K562 (cell line): ENCODE results near the gene ZNF439. TPM values are rescaled to one million over a fixed set of nuclear protein-coding genes. Genes with fewer than 3 reads are reported as not detected.
A peak's percentile ranks its signal among the peaks of the same experiment; 100 is the strongest.

Experiments
- ATAC-seq: fragments of 200-7000 bp; cut with Tn5 transposase; 3 replicates; pipeline ENCODE4 v1.9.1; 2020; ENCODE audit warnings: moderate library complexity
- BruUV-seq: library from RNA; stranded (reverse); fragments of 400-500 nt; replicated peaks from 2 replicates; lab custom pipeline; 2021; lab: Mats Ljungman, UMichigan
- CTCF ChIA-PET: fragments of 300-600 bp; formaldehyde crosslinking; extraction: SDS; loops from one replicate; lab custom pipeline; 2021; ENCODE audit warnings: low intra/inter-chr PET ratio; lab: Yijun Ruan, JAX
- POLR2A ChIA-PET: fragments of 300-600, 350-650 bp; sonication (Branson Sonifier 250); formaldehyde crosslinking; extraction: SDS; loops from one replicate; lab custom pipeline; 2021; ENCODE audit warnings: antibody characterized with exemption, inconsistent platforms; lab: Yijun Ruan, JAX
- DNase-seq, 4 experiments: peaks; one replicate each; pipeline versions ENCODE4 v3.0.0 to v3.0.0-alpha.2; 2011 to 2018; ENCODE audit warnings: low spot score in 3 of 4, mixed read lengths in 3 of 4; ENCODE audit errors: extremely low read depth in 1 of 4
- FAIRE-seq: peaks from 2 replicates; lab custom pipeline; 2011; peaks lifted over from hg19 to GRCh38; lab: Jason Lieb, UNC
- H2AFZ ChIP-seq: 2 replicates; pipeline ENCODE4 v1.6.0; 2011; ENCODE audit warnings: low read depth, low read length, control low read depth, inconsistent platforms
- H3K27ac ChIP-seq: fragments of 200-600 bp; 3 replicates; pipeline ENCODE4 v1.8.0; 2011; ENCODE audit warnings: low read depth, mild to moderate bottlenecking, control low read depth, inconsistent platforms, low read length, moderate library complexity, mixed read lengths; ENCODE audit errors: extremely low read depth
- H3K27me3 ChIP-seq, 2 experiments: fragments of 300-600 bp in 1 of 2; 2 replicates in 1 of 2; 3 replicates in 1 of 2; pipeline versions ENCODE4 v1.6.0 to v1.8.0; 2011; ENCODE audit warnings: inconsistent platforms in 2 of 2, low read length in 2 of 2, mild to moderate bottlenecking in 1 of 2, mixed read lengths in 1 of 2, moderate library complexity in 1 of 2; ENCODE audit not compliant: control insufficient read depth in 2 of 2, insufficient read depth in 2 of 2
- H3K36me3 ChIP-seq: fragments of 300-600 bp; 3 replicates; pipeline ENCODE4 v1.8.0; 2011; ENCODE audit warnings: mild to moderate bottlenecking, low read length, inconsistent platforms; ENCODE audit not compliant: control insufficient read depth, insufficient read depth
- H3K4me1 ChIP-seq, 2 experiments: fragments of 200-600 bp in 1 of 2; replicated peaks in 1 of 2; 2 replicates in 1 of 2; 3 replicates in 1 of 2; pipeline versions ENCODE4 v1.5.1 to v1.8.0; 2011; ENCODE audit warnings: inconsistent platforms in 2 of 2, low read length in 2 of 2, mild to moderate bottlenecking in 1 of 2, mixed read lengths in 1 of 2, moderate library complexity in 1 of 2; ENCODE audit not compliant: control insufficient read depth in 2 of 2, insufficient read depth in 2 of 2
- H3K4me2 ChIP-seq: 2 replicates; pipeline ENCODE4 v1.6.1; 2011; ENCODE audit warnings: low read length, control low read depth, inconsistent platforms, mixed read lengths; ENCODE audit not compliant: insufficient read depth
- H3K4me3 ChIP-seq: fragments of 200-600 bp; sonication (generic), shearing (Covaris generic); 2 replicates; pipeline ENCODE4 v1.5.1; 2016; ENCODE audit warnings: control low read depth, inconsistent platforms
- H3K79me2 ChIP-seq: fragments of 200-600 bp; 3 replicates; pipeline ENCODE4 v1.8.0; 2011; ENCODE audit warnings: low read length, inconsistent platforms; ENCODE audit not compliant: control insufficient read depth, insufficient read depth
- H3K9ac ChIP-seq, 2 experiments: 2 replicates each; pipeline versions ENCODE4 v1.6.0 to v1.6.1; 2011; ENCODE audit warnings: low read depth in 2 of 2, low read length in 2 of 2, control low read depth in 1 of 2, inconsistent platforms in 1 of 2, mild to moderate bottlenecking in 1 of 2, mixed read lengths in 1 of 2; ENCODE audit not compliant: insufficient read depth in 1 of 2
- H3K9me1 ChIP-seq: one replicate; pipeline ENCODE4 v1.6.0; 2011; ENCODE audit warnings: inconsistent platforms, mild to moderate bottlenecking, low read length, moderate library complexity; ENCODE audit not compliant: control insufficient read depth, insufficient read depth
- H3K9me3 ChIP-seq: replicated peaks from 2 replicates; pipeline ENCODE4 v1.5.1; 2011; ENCODE audit warnings: low read depth, low read length, inconsistent platforms; ENCODE audit not compliant: control insufficient read depth, insufficient read depth
- H4K20me1 ChIP-seq: replicated peaks from 2 replicates; pipeline ENCODE4 v1.6.1; 2011; ENCODE audit warnings: low read length, inconsistent platforms, mixed read lengths; ENCODE audit not compliant: control insufficient read depth, insufficient read depth
- CBX1 ChIP-seq: sonication (generic); IDR thresholded peaks from 2 replicates; pipeline ENCODE4 v1.6.1; 2016; ENCODE audit warnings: antibody characterized with exemption, low read depth, mild to moderate bottlenecking
- CHD4 ChIP-seq: fragments of 200-600 bp; sonication (generic); IDR thresholded peaks from 3 replicates; pipeline ENCODE4 v1.6.1; 2012; ENCODE audit warnings: low read depth, mild to moderate bottlenecking, mixed read lengths, low read length, inconsistent platforms; ENCODE audit not compliant: insufficient read depth, insufficient replicate concordance, poor library complexity, severe bottlenecking
- CSDE1 ChIP-seq, 2 experiments: fragments of 450-650 bp; IDR thresholded peaks; 2 replicates each; pipeline ENCODE4 v1.6.1; 2016; ENCODE audit warnings: mild to moderate bottlenecking in 1 of 2
- CXXC5 ChIP-seq: fragments of 250-450 bp; sonication (Bioruptor Pico); IDR thresholded peaks from 2 replicates; pipeline ENCODE4 v1.8.0; 2022; ENCODE audit warnings: inconsistent platforms, mild to moderate bottlenecking, moderate library complexity
- GATA2 ChIP-seq: sonication (generic); formaldehyde crosslinking; IDR thresholded peaks from 2 replicates; pipeline ENCODE4 v1.4.0; 2020; ENCODE audit warnings: mild to moderate bottlenecking, missing genetic modification reagents
- HOMEZ ChIP-seq: fragments of 250-450 bp; sonication (Bioruptor Pico); IDR thresholded peaks from 2 replicates; pipeline ENCODE4 v1.4.0; 2020; ENCODE audit warnings: mild to moderate bottlenecking, moderate library complexity
- L3MBTL2 ChIP-seq: fragments of 450-650 bp; IDR thresholded peaks from 2 replicates; pipeline ENCODE4 v1.6.1; 2016; ENCODE audit warnings: mild to moderate bottlenecking, moderate library complexity
- NRF1 ChIP-seq, 2 experiments: fragments of 450-650 bp; IDR thresholded peaks in 1 of 2; conservative IDR thresholded peaks in 1 of 2; 2 replicates each; pipeline ENCODE4 v1.6.1; 2014; ENCODE audit warnings: mild to moderate bottlenecking in 2 of 2
- PHF21A ChIP-seq: fragments of 450-650 bp; IDR thresholded peaks from 2 replicates; pipeline ENCODE4 v1.6.1; 2017; ENCODE audit warnings: low read depth, borderline replicate concordance
- POLR2B ChIP-seq: fragments of 450-650 bp; IDR thresholded peaks from 2 replicates; pipeline ENCODE4 v1.6.1; 2018; ENCODE audit warnings: low read depth; ENCODE audit not compliant: partially characterized antibody
- TEAD1 ChIP-seq, 2 experiments: fragments of 450-650 bp in 1 of 2; sonication (generic) in 1 of 2; formaldehyde crosslinking; IDR thresholded peaks; 2 replicates each; pipeline versions ENCODE4 v1.4.0 to v1.8.0; 2020 to 2022; ENCODE audit warnings: mild to moderate bottlenecking in 2 of 2, missing genetic modification reagents in 1 of 2
- ZNF551 ChIP-seq: fragments of 250-450 bp; sonication (Bioruptor Pico); IDR thresholded peaks from 2 replicates; pipeline ENCODE4 v1.5.0; 2021; ENCODE audit warnings: mild to moderate bottlenecking, moderate library complexity
- WGBS: fragments of 100-300 bp; shearing (Covaris generic); methylation state at CpG from one replicate; pipeline ENCODE4 v1.1.6; 2016; ENCODE audit warnings: low coverage, mixed read lengths; ENCODE audit not compliant: insufficient coverage; ENCODE audit errors: missing lambda C conversion rate; 5-methylcytosine and 5-hydroxymethylcytosine counted together
- in situ Hi-C: fragments of 300-500 bp; cut with MboI; formaldehyde crosslinking; loops from 4 replicates; pipeline ENCODE4 v1.15.0; 2018; ENCODE audit warnings: inconsistent platforms, mixed read lengths
- intact Hi-C: fragments of 100-400 bp; cut with micrococcal nuclease; formaldehyde crosslinking; loops from 2 replicates; pipeline ENCODE4 v1.14.2; 2022
- polyA plus RNA-seq, 8 experiments: library from polyadenylated mRNA; depleted of rRNA in 4 of 8; stranded (reverse) in 5 of 8; unstranded in 3 of 8; fragments of >200 nt; fragmentation: Nextera tagmentation in 2 of 8; fragmentation: Illumina TruSeq in 1 of 8; extraction: Ambion mirVana in 2 of 8; extraction: Trizol in 1 of 8; gene quantifications; 2 replicates each; pipeline versions ENCODE4 v1.2.1 to v1.2.3, GENCODE V29; 2011 to 2014; ENCODE audit warnings: inconsistent platforms in 1 of 8, missing spikeins in 1 of 8
- total RNA-seq, 7 experiments: library from RNA; depleted of rRNA in 6 of 7; stranded (reverse); fragments of >200 nt in 6 of 7; fragmentation: Illumina TruSeq in 2 of 7; extraction: Trizol in 2 of 7; gene quantifications; 2 replicates each; pipeline versions ENCODE4 v1.2.1 to v1.2.3, GENCODE V29; 2011 to 2021; ENCODE audit warnings: low replicate concordance in 1 of 7
- TF ChIP-seq, protein P1 (sequence below): sonication (generic); formaldehyde crosslinking; IDR thresholded peaks from 2 replicates; pipeline ENCODE4 v1.8.1; 2022; ENCODE audit warnings: missing genetic modification reagents
- TF ChIP-seq, protein P2 (sequence below): sonication (generic); formaldehyde crosslinking; IDR thresholded peaks from 2 replicates; pipeline ENCODE4 v1.8.0; 2022; ENCODE audit warnings: mild to moderate bottlenecking, missing genetic modification reagents

ZNF439 gene
- total and polyA plus RNA-seq, 9 of the 15 experiments (the other 6 are each of a cell fraction or from before 2014, with no cell fraction given), result 0.04 to 0.18 (median 0.10) TPM; not detected in 3

DNA sequence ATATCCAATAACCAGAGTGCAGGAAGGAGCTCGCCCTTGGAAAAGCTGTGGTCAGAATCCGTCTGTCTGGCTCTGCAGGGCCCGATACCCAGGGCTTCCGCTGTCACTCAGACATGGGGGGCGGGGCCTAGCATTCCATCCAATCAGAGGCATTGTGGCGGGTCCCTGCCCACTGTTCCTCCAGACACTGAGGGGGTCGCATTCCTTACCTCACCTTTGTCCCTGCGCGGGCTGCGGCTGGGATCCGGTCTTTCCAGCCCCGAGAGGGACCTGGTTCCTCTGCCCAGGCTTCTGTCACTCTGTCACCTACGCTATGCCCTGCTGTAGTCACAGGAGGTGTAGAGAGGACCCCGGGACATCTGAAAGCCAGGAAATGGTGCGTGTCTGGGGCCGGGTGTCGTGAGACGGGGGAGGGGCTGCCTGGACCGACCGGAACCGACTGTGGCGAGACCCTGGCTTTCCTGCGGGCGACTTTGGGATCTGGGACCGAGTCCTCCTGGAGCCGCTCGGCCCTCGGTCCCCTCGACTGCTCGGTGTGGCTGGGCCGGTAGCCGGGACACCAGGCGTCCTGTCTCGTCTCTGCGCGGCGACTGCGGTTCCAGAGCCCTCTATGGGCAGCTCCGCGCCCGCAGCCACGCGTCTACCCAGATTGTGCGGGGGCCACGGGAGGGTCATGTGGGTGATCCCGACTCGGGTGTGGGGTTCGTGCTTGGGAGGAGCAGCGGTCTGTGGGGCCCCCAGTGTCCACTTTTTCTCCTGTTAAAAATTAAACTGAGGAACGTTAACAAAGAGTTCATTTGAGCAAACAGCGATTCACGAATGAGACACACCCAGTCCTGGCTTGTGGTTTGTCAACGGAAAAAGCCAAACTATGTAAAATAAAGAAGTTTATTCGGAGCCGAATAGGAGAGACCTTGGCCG is 39.3 kb downstream of the ZNF439 start, which contains the start of gene ZNF69:
ZNF69 (plus strand) TSS at position 172 of the 921 bp plus-strand sequence; CDS start at position 314, 142 bp downstream.
- Histone ChIP-seq H3K27me3 (no peaks in the 10 kb centered on the region), H3K4me2 (peak within 1 kb of the TSS; percentile 84), H3K79me2 (no peaks in the 10 kb centered on the region), H3K36me3 (no peaks in the 10 kb centered on the region), H3K4me3 (peak within 1 kb of the TSS; percentile 59), H3K4me1 (peaks cover 9 to 21% of the 10 kb centered on the region in 2 experiments; a peak in 4 of 5 replicates), H3K9me1 (no peaks in the 10 kb centered on the region), H3K27ac (peak within 1 kb of the TSS; percentile 63), H2AFZ (peak within 1 kb of the TSS; percentile 95), H3K9me3 (no peaks in the 10 kb centered on the region; the same call in 1 of the 2 replicates), H3K9ac (peak within 1 kb of the TSS; percentile 65 to 97), H4K20me1 (no peaks in the 10 kb centered on the region)
- ATAC-seq (peak; percentile 97), FAIRE-seq (peak; percentile 77), DNase-seq (peak; percentile 84 to 90 (median 88))
- CTCF ChIA-PET, result no interaction called here
- in situ Hi-C loops (loop anchor here (5.0 kb wide), 1 partner anchor 104 kb away; no protein-coding TSS in a partner anchor), intact Hi-C loops (loop anchor here (2.0 kb wide), 1 partner anchor 253 kb away; the partner anchor contains the start of gene ZNF20)
- BruUV-seq, result TSS peak; percentile 54
- POLR2A ChIA-PET, result interaction anchor here (0.5 to 0.6 kb wide), 3 partner anchors 13 to 246 kb away, joined by 3 to 5 read pairs (median 3); no protein-coding TSS in a partner anchor
- 3% methylated on average over 46 of the region's 56 CpGs for WGBS
- TF ChIP-seq CXXC5 (CRISPR knock-in tag), result peak; percentile 71
- TF ChIP-seq CHD4, result no peak
- TF ChIP-seq CSDE1 (IDR thresholded peaks at IDR 0.05), result no peak
- TF ChIP-seq, protein P1, sequence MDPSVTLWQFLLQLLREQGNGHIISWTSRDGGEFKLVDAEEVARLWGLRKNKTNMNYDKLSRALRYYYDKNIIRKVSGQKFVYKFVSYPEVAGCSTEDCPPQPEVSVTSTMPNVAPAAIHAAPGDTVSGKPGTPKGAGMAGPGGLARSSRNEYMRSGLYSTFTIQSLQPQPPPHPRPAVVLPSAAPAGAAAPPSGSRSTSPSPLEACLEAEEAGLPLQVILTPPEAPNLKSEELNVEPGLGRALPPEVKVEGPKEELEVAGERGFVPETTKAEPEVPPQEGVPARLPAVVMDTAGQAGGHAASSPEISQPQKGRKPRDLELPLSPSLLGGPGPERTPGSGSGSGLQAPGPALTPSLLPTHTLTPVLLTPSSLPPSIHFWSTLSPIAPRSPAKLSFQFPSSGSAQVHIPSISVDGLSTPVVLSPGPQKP (CRISPR knock-in tag), result no peak
- 0 out of 4 replicates have a peak, but pooled peaks of 1 of the 2 experiments have one; percentile 17 for TF ChIP-seq TEAD1 (CRISPR knock-in tag; IDR thresholded peaks at IDR 0.05)
- no peak for TF ChIP-seq ZNF551 (CRISPR knock-in tag)
- peak; percentile 27 for TF ChIP-seq POLR2B
- no peak for TF ChIP-seq HOMEZ (CRISPR knock-in tag)
- peak; percentile 85 for TF ChIP-seq L3MBTL2
- TF ChIP-seq PHF21A, result no peak
- TF ChIP-seq GATA2 (CRISPR knock-in tag), result no peak
- TF ChIP-seq NRF1 (conservative IDR thresholded peaks at IDR 0.05 in 1 of 2, IDR thresholded peaks at IDR 0.05 in 1 of 2), result peak; percentile 71 to 76
- TF ChIP-seq, protein P2, sequence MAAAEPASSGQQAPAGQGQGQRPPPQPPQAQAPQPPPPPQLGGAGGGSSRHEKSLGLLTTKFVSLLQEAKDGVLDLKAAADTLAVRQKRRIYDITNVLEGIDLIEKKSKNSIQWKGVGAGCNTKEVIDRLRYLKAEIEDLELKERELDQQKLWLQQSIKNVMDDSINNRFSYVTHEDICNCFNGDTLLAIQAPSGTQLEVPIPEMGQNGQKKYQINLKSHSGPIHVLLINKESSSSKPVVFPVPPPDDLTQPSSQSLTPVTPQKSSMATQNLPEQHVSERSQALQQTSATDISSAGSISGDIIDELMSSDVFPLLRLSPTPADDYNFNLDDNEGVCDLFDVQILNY, result no peak
- 0 out of 2 replicates have a peak, but pooled peaks have one; percentile 23 for TF ChIP-seq CBX1
